Measurements from ENCODE around the gene EPN2.
A peak's percentile ranks its signal among the peaks of the same experiment; 100 is the strongest.
"Not testable (repeated sequence)": the region's sequence is repeated elsewhere in the genome, so short reads cannot be mapped to it uniquely, and the experiment has no call there.

EPN2 gene

DNA sequence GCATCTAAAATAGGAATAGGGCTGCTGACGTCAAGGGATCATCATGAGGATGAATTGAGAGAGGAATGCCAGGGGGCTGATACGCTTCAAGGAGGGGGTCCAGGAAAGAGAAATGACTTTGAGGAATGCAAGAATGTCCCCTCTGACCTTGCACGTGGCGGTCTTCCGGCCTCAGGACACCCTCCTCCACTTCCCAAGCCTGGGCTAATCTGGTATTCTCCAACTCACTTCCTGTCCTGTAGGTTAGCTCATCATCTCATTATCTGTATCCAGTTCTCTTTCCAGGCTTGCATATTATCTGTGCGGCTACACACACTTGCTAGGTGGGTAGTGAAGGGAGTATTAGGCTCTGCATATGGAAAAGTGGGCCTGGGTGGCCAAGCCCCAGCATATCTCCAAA, 2.5 kb upstream of the EPN2 start:
- not testable (repeated sequence) for H3K4me3 ChIP-seq (ENCODE audit: low read depth, low read length); H3K36me3 ChIP-seq; H3K27me3 ChIP-seq; DNase-seq; H3K4me1 ChIP-seq; H3K9me3 ChIP-seq

DNA sequence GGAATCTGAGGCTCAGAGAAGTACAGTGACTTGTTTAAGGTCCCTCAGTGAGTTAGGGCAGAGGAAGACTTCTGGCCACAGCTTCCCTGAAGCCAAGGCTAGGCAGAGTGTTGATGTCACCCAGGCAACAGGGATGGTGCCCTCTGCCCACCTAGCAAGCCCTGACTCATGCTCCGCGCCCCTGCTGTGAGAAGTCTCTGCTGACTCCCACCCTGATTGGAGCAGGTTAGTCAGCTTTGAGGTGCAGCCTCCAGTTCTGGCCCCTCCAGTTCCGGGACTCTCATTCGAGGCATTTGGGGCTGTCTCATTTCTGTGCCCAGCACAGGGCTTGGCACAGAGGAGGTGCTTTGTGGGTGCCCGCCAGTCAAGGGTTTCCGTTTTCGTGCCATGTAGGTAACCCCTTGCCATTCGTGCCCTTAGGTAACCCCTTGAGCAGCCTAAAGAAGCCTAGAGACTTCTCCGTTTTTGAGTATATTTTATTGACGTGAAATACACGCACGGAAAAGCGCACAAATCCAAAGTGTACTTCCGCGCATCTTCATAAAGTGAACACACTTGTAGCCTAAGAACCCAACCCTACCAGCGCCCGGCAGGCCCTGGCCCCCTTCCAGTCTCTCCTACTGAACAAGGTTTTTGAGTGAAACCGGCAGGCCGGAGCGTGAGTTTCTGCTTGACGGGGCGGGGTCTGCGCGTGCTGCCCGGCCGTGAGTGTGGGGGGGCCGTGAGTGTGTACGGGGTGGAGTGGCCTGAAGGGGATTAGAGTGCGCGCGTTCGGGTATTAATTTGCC, 621 bp upstream of the EPN2 start:
- not testable (repeated sequence) for H3K36me3 ChIP-seq; H3K4me3 ChIP-seq (ENCODE audit: low read depth, low read length); DNase-seq; H3K9me3 ChIP-seq; H3K4me1 ChIP-seq; H3K27me3 ChIP-seq

DNA sequence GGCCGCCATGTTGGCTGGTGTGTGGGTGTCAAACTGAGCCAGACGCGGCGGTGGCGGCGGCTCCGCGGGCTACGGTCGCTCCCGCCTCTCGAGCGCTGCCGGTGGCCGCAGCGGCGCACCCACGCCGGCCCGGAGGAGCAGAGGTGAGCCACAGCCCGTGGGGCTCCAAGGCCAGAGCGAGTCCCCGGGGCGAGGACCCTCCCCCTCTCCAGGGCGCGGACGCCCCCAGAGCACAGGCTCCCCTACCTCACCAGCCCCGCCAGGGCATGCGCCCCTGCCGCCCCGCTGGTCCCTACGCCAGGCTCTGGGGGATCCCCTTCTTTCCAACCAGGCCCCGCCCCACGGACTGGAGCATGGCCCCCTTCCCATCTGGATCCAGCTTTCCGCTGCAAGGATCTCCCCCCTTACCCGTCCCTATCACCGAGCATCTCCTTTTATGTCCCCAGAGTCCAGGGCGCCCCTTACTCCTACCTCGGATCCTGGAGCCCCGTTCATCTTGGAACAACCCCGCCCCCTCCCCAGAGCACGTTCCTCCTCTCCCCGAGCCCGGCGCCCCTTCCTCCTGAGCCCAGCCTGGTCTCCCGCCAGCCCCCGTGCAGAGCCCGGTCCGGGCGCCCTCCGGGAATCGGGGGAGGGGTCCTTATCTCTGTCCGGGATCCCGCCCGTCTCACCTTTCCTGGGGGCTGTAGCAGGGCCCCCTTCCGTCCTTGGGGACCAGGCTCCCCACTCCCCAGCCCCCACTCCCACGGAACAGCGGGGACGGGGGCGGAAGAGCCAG, 412 bp downstream of the EPN2 start:
- Histone ChIP-seq H3K4me1 (no peaks in the 10 kb centered on the region), H3K36me3 (no peaks in the 10 kb centered on the region), H3K4me3 (ENCODE audit: low read depth, low read length) (peak overlapping the region; percentile 82), H3K9me3 (no peaks in the 10 kb centered on the region), H3K27me3 (no peaks in the 10 kb centered on the region)
- TF ChIP-seq, protein P1, sequence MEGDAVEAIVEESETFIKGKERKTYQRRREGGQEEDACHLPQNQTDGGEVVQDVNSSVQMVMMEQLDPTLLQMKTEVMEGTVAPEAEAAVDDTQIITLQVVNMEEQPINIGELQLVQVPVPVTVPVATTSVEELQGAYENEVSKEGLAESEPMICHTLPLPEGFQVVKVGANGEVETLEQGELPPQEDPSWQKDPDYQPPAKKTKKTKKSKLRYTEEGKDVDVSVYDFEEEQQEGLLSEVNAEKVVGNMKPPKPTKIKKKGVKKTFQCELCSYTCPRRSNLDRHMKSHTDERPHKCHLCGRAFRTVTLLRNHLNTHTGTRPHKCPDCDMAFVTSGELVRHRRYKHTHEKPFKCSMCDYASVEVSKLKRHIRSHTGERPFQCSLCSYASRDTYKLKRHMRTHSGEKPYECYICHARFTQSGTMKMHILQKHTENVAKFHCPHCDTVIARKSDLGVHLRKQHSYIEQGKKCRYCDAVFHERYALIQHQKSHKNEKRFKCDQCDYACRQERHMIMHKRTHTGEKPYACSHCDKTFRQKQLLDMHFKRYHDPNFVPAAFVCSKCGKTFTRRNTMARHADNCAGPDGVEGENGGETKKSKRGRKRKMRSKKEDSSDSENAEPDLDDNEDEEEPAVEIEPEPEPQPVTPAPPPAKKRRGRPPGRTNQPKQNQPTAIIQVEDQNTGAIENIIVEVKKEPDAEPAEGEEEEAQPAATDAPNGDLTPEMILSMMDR (IDR thresholded peaks at IDR 0.05; ENCODE audit: low read depth, low read length) = no peak
- DNase-seq = peak; percentile 37

DNA sequence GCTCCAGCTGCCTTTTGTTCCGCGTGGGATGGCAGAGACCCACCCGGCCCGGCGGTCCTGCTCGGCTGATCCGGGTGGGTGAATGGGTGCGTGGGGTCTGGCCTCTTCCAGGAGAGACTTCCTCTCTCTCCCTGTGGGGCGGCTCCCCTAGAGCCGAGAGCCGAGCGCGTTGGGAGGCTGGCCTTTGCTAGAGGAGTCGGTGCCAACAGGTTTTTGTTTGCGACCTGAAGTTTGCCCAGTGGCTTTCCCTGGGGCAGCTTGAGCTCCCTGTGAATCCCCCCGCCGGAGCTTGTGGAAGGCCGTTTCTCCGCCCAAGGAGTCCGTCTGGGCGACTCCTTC, 970 bp downstream of the EPN2 start:
- no peaks in the 10 kb centered on the region for H3K27me3 ChIP-seq
- no peaks in the 10 kb centered on the region for H3K36me3 ChIP-seq
- H3K4me1 ChIP-seq = no peaks in the 10 kb centered on the region
- TF ChIP-seq, protein P1 (IDR thresholded peaks at IDR 0.05; ENCODE audit: low read depth, low read length) = no peak
- peak; percentile 22 for DNase-seq
- no peaks in the 10 kb centered on the region for H3K9me3 ChIP-seq
- H3K4me3 ChIP-seq (ENCODE audit: low read depth, low read length) = peak overlapping the region; percentile 82

DNA sequence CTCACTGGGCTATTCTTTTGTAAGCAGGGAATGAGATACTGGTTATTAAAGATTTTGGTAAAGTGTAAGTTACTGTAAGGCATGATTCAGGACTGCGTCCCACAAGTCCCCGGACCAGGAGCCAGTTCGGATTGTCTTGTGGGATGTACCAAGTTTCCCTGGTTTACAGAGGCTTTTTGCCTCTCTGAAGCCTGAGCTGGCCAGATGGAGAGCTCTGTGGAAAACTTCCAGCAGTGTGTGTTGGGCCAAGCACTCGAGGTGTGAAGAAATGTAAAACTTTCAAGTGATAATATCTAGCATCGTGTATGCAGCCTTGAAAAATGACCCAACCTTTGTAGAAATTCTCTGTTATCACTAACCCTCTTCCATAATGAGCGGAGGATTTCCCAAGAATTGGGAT, 2.4 kb downstream of the EPN2 start:
- no peaks in the 10 kb centered on the region for H3K36me3 ChIP-seq
- H3K9me3 ChIP-seq = no peaks in the 10 kb centered on the region
- DNase-seq = no peak
- H3K4me3 ChIP-seq (ENCODE audit: low read depth, low read length) = no peak overlapping the region
- TF ChIP-seq, protein P1 (IDR thresholded peaks at IDR 0.05; ENCODE audit: low read depth, low read length) = no peak
- H3K27me3 ChIP-seq = no peaks in the 10 kb centered on the region
- H3K4me1 ChIP-seq = no peaks in the 10 kb centered on the region

DNA sequence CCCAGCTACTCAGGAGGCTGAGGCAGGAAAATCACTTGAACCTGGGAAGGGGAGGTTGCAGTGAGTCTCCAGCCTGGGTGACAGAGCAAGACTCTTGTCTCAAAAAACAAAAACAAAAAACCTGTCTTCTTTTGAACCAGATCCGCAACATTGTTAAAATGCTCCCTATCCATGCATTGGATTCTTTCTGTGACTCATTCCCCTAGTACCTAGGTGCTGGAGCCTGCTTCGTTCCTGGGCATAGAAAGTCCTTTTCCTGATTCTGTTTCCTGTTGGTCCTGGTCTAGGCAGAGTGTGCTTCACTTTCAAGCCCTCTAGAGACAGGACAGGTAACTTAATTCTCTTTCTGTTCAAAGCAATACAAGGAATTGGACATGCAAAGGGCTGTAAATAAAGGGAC, 5.2 kb downstream of the EPN2 start:
- no peaks in the 10 kb centered on the region for H3K9me3 ChIP-seq
- H3K36me3 ChIP-seq = no peaks in the 10 kb centered on the region
- TF ChIP-seq, protein P1 (IDR thresholded peaks at IDR 0.05; ENCODE audit: low read depth, low read length) = no peak
- DNase-seq = no peak
- peaks cover 5% of the 10 kb centered on the region; the same call in 1 of the 2 replicates for H3K4me1 ChIP-seq
- no peak overlapping the region for H3K4me3 ChIP-seq (ENCODE audit: low read depth, low read length)
- no peaks in the 10 kb centered on the region for H3K27me3 ChIP-seq

DNA sequence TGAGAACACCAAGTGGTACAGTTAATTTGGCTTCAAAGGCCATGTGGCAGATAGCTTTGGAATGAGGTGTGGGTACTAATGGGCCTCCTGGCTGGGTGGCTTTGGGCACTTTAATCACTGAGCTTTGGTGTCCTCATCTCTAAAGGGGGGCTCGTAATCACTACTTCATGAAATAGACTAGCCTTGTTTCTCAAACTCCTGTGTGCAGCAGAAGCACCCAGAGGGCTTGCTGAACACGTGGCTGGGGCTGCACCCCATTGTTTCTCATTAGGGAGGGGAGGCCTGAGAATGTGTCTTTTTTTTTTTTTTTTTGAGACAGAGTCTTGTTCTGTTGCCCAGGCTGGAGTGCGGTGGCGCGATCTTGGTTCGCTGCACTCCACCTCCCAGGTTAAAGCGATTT, 5.8 kb downstream of the EPN2 start:
- Histone ChIP-seq H3K9me3 (no peaks in the 10 kb centered on the region), H3K4me3 (ENCODE audit: low read depth, low read length) (no peak overlapping the region), H3K36me3 (no peaks in the 10 kb centered on the region), H3K4me1 (peaks cover 8% of the 10 kb centered on the region; the same call in 1 of the 2 replicates), H3K27me3 (no peaks in the 10 kb centered on the region)
- TF ChIP-seq, protein P1 (IDR thresholded peaks at IDR 0.05; ENCODE audit: low read depth, low read length) = no peak
- DNase-seq = no peak

All from BE2C (cell line).